ENCODE results near the gene NEAT1.

DNA sequence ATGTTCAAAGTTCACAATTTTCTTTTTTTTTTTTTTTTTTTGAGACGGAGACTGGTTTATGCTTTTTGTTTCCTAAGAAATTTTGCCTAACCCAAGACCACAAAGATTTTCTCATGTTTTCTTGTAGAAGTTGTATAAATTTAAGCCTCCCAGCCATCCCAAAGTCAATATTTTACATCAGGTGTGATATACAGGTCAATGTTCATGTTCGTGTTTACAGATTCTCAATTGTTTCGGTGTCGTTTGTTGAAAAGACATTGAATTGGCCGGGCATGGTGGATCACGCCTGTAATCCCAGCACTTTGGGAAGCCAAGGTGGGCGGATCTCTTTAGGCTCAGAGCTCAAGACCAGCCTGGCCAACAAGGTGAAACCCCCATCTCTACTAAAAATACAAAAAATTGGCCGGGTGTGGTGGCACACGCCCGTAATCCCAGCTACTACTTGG lies 20.8 kb upstream of the NEAT1 start:
- TF ChIP-seq, protein P1, sequence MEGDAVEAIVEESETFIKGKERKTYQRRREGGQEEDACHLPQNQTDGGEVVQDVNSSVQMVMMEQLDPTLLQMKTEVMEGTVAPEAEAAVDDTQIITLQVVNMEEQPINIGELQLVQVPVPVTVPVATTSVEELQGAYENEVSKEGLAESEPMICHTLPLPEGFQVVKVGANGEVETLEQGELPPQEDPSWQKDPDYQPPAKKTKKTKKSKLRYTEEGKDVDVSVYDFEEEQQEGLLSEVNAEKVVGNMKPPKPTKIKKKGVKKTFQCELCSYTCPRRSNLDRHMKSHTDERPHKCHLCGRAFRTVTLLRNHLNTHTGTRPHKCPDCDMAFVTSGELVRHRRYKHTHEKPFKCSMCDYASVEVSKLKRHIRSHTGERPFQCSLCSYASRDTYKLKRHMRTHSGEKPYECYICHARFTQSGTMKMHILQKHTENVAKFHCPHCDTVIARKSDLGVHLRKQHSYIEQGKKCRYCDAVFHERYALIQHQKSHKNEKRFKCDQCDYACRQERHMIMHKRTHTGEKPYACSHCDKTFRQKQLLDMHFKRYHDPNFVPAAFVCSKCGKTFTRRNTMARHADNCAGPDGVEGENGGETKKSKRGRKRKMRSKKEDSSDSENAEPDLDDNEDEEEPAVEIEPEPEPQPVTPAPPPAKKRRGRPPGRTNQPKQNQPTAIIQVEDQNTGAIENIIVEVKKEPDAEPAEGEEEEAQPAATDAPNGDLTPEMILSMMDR (IDR thresholded peaks at IDR 0.05; ENCODE audit: poor library complexity, severe bottlenecking): no peak
- no peak for TF ChIP-seq EZH2 (IDR thresholded peaks at IDR 0.05; ENCODE audit: borderline replicate concordance, insufficient read depth, low read length, poor library complexity, severe bottlenecking)

Measured in neural cell (in vitro differentiated cells).